HG03196 (cell line): Measurements from ENCODE around the gene DDOST.
"Not testable (repeated sequence)": the region's sequence is repeated elsewhere in the genome, so short reads cannot be mapped to it uniquely, and the experiment has no call there.

Experiments
- ATAC-seq: cut with Tn5 transposase; IDR thresholded peaks from one replicate; pipeline ENCODE4 v1.9.1; 2021; ENCODE audit not compliant: unreplicated experiment

Gene DDOST

DNA sequence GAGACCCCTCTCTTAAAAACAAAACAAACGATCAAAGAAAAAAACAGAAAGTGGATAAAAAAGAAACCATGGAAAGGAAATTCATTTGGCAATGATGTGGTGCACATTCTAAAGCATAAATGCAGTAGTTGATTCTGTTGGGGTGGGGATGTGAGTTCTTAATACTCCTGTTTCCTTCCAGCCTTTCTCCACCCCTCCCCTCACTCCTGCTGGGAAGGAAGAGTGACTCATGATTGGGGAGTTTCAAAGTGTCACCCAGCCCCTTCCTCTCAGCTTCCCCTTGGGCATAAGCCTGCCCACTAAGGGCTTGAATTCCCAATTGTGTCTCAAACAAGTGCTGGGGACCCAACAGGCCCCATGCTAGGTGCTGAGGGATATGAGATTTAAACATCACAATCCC, 34.6 kb downstream of the DDOST start:
- no peak for ATAC-seq

DNA sequence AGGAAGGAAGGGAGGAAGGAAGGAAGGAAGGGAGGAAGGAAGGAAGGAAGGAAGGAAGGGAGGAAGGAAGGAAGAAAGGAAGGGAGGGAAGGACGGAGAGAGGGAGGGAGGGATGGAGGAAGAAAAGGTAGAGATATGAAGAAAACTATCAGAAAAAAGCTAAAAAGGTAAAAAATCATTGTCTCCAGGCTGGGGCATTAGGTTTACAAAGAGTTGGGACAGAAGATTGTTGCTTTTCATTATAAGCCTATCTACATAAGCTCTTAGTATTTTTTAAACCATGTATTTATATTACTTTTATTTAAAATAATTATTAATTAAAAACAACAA, 35.1 kb downstream of the DDOST start:
- no peak for ATAC-seq

DNA sequence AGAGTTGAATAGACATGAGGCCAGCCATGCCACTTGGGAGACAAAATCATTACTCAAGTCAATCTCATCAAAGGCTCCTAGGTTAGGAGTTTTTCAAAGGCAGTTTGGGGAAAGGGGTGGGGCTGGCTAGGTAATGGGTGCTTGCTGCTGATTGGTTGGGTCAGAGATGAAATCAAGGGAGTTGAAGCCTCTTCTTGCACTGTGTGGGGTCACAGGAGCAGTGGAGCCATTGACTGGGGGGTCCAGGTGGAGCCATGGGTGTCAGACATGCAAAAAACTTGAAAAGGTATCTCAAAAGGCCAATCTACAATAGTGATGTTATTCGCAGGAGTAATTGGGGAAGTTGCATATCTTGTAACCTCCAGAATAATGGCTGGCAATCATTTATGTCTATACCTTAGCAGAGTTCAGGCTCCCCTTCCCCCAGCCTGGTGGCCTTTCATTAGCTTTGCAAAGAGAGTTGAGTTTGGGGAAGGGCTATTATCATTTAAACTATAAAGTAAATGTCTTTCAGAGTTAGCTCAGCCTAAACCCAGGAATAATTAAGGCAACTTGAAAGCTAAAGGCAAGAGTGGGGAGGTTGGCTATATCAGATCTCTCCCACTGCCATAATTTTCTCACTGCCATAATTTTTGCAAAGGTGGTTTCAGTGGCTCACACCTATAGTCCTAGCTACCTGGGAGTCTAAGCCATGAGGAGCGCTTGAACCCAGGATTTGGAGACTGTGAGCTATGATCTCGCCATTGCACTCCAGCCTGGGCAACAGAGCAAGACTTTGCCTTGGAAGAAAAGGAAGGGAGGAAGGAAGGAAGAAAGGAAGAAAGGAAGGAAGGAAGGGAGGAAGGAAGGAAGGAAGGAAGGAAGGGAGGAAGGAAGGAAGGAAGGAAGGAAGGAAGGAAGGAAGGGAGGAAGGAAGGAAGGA, 35.7 kb downstream of the DDOST start:
- ATAC-seq = no peak

DNA sequence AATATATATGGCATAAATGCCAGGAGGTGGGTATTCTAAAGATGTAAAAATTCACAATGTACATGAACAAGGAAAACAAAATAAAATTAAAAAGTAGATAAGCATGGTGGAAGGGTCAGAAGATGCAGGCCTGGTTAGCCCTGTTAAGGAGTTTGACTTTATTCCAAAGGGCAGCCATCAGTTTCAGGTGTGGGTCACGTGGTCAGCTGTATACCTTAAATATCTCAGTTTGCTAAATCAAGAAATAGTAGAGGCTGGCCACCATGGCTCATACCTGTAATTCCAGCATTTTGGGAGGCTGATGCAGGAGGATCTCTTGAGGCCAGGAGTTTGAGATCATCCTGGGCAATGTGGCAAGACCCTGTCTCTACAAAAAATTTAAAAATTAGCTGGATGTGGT, 36.5 kb downstream of the DDOST start:
- no peak for ATAC-seq

DNA sequence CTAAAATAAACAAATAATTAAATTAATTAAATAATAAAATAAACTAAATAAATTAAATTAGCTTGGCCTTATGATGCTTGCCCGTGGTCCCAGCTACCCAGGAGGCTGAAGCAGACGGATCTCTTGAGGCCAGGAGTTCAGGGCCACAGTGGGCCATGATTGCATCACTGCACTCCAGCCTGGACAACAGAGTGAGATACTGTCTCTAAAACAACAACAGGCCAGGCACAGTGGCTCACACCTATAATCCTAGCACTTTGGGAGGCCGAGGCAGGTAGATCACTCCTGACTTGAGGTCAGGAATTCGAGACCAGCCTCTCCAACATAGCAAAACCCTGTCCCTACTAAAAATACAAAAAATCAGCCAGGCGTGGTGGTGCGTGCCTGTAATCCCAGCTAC, 40.2 kb downstream of the DDOST start:
- no peak for ATAC-seq

DNA sequence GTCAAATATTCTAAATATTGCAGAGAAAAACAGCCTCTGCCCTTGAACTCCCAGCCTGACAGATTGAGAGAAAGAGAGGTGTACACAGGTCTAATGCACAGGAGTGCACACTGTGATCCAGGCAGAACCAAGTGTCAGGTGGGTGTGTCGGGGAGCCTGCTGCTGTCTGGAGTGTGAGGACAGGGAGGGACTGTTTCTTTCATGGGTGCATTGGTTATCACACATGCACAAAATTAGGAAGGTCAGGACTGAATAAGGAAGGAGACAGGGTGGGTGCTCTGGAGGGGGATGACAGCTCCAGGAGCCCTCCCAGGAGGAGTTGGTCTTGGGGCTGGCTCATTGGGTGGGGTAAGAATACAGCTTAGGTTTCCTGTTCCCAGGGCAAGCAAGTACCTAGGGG, 41.2 kb downstream of the DDOST start:
- ATAC-seq = no peak

DNA sequence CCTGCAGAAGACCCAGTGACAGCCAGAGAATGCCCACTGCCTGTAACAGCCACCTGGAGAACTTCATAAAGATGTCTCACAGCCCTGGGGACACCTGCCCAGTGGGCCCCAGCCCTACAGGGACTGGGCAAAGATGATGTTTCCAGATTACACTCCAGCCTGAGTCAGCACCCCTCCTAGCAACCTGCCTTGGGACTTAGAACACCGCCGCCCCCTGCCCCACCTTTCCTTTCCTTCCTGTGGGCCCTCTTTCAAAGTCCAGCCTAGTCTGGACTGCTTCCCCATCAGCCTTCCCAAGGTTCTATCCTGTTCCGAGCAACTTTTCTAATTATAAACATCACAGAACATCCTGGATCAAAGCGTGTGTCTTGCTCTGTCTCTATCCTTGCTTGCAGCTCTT, 42.6 kb downstream of the DDOST start:
- ATAC-seq = no peak

DNA sequence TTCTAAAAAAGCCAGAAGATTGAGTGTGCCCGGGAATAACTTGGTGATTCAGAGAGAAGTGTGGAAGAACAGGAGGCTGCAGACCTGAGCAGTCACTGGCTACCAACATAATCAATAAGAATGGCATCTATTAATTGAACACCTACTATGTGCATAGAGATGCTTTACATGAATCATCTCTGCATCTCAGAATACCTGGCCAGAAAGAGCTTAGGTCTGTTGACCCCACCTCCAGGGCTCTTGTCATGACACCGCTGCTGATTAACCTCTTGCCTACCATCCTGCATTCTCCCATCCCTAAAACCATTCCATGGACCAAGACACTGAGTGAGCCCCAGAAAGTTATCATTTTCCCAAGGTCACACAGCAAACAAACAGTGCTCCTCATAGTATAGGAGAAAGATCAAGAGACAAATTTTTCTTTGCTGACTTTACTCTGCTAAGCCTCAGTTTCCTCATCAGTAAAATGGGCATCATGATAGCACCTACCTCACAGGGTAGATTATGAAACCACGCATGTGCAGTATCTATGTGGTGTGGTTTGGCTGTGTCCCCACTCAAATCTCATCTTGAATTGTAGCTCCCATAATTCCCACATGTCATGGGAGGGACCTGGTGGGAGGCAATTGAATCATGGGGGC, 44.2 kb downstream of the DDOST start:
- ATAC-seq = no peak

DNA sequence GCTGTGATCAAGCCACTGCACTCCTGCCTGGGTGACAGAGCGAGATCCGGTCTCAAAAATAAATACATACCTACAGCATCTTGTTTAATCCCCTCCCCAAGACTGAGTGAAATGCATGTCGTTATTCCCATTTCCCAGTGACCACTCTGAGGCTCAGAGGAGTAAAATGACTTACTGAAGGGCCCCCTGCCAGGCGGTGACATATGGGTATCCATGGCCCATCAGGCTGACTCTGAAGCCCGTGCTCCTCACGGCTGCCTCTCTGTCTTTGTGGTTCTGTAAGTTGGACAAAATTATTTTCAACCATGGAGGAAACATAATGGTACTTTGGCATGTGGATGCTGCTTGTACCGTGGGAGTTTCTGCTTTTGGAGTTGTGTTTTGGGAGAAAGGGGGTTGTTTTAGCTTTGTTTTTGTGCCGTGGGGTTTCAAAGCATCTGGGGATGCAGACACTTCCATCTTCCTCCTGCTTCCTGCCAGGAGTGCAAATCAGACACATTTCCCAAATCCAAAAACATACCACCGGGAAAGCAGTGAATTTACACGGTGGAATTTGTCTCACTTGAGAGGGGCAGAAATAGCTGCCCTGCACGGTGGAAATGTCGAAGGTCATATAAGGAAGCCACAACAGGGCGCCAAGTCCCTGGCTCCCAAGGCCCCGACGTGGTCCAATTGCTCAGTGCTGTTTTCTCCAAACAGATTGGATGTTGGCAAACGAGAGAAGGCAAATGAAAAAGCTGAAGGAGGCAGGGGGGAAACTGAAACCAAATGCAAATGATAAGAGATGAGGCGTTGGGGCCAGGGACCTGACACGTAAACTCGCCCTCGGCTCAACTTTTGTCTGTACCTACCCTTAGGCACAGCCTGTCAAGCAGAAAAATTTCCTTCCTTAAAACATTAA, 45.0 kb downstream of the DDOST start:
- no peak for ATAC-seq

DNA sequence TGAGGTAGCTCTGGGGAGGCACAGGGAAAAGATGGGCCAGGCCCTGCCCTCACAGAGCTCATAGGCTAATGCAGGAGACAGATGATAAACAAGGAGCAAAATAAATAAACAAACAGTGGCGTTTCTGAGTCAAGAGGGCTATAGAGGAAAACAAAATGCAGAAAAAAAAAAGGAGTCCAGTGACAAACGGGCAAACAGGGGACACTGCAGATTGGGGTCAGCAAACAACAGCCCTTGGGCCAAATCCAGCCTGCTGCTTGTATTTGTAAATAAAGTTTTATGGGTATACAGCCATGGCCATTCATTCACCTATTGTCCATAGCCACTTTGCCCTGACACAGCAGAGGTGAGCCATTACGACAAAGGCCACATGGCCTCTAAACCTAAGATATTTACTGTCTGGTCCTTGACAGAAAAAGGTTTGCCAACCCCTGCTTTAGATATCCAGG, 47.0 kb downstream of the DDOST start:
- ATAC-seq = no peak

DNA sequence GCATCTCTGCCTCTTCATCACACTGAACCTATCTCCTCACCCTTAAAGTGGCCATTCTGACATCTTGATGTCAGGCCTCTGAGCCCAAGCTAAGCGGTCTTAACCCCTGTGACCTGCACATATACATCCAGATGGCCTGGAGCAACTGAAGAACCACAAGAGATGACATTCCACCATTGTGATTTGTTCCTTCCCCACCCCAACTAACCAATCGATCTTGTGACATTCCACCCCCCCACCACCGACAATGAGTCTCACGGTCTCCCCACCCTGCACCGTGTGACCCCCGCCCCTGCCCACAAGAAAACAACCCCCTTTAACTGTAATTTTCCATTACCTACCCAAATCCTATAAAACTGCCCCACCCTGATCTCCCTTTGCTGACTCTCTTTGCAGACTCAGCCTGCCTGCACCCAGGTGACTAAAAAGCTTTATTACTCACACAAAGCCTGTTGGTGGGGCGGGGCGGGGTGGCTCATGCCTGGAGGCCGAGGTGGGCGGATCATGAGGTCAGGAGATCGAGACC, 48.9 kb downstream of the DDOST start:
- no peak for ATAC-seq

DNA sequence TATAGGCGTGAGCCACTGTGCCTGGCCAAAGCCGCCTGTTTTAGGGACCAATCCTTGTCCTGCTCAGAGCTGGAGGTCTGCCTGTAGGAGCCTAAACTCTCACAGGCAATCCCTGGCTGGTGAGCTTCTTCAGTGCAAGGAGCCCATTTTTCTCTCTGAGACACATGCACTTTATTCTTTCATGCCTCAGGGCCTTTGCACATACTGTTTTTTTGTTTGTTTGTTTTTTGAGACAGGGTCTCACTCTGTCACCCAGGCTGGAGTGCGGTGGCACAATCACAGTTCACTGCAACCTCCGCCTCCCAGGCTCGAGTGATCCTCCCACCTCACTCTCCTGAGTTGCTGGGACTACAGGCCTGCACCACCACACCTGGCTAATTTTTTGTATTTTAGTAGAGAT, 49.5 kb downstream of the DDOST start:
- no peak for ATAC-seq

DNA sequence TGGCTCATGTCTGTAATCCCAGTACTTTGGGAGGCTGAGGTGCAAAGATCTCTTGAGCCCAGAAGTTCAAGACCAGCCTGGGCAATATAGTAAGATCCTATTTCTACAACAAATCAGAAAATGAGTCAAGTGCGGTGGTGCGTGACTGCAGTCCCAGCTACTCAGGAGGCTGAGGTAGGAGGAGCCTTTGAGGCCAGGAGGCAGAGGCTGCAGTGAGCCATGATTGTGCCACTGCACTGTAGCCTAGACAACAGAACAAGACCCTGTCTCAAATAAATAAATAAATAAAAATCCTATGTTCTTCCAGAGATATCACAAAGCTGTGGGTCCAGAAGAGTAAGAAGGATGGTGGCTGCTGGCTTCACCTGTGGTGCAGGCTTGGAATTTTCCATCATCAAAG, 50.2 kb downstream of the DDOST start:
- no peak for ATAC-seq

DNA sequence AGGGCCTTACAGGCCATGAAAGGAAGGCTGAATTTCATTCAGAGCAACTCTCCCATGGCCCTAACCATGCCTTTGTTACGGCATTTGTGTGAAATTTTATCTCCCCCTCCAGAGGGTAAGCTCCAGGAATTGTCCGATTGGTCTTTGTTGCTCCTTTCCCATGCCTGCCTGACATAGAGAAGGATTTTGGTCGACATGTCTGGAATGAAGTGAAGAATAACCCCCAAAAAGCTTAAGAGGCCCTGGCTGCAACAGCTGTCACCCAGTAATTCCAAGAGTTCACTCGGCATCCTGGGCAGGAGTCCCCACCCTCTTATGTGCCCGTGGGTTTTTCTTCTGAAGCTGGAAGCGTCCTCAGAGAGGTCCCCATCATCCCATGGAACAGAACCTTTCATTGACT, 51.6 kb downstream of the DDOST start:
- no peak for ATAC-seq

DNA sequence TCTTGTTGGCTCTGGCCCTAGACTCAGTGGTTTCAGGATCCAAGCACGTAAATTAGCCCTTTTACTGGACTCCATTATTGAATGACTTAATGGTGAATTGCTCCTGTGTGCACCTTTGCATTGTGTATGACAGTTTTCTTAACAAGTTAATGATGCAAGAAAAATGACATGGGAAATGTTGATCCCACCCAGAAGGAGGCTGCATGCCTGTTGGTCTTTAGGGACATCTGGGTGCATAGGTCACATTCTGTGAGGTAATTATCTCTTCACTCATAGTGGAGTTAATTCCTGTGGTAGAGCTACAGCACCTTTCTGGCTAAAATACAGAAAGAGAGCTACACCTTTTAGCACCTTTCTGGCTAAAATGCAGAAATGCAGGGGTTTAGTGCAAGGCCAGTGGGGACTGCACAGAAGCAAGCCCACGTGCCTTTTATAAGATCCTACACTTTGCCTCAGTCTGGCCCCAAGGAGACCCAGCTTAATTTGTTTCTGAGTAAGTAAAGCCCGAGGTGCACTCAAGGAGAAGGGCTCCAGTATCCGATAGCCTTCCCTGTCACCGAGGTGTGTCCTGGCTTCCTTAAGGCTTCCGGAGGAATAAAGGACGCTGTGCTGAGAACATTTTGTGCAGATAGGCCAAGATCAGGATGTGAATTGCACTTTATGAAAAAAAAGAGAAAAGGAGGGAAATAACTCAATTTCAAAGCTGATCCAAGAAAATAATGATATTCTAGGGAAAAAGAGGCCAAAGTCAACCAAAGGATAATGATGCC, 54.2 kb downstream of the DDOST start:
- not testable (repeated sequence) for ATAC-seq

DNA sequence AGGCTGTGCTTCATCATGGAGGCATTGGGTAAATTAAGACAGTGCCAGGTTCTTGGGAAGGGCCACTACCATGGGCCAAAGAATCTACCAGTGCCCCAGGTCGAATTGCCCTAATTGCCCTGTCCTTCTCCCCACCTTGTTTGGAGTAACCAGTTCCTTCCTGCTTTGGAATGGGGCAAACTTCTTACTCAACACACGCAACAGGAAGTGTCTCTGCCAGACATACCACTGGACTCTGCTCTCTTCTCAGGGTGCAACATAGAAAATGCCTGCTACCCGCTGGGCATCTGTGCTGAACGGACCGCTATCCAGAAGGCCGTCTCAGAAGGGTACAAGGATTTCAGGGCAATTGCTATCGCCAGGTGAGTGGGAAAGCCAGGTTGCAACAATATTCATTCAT, 56.5 kb downstream of the DDOST start:
- ATAC-seq = no peak

DNA sequence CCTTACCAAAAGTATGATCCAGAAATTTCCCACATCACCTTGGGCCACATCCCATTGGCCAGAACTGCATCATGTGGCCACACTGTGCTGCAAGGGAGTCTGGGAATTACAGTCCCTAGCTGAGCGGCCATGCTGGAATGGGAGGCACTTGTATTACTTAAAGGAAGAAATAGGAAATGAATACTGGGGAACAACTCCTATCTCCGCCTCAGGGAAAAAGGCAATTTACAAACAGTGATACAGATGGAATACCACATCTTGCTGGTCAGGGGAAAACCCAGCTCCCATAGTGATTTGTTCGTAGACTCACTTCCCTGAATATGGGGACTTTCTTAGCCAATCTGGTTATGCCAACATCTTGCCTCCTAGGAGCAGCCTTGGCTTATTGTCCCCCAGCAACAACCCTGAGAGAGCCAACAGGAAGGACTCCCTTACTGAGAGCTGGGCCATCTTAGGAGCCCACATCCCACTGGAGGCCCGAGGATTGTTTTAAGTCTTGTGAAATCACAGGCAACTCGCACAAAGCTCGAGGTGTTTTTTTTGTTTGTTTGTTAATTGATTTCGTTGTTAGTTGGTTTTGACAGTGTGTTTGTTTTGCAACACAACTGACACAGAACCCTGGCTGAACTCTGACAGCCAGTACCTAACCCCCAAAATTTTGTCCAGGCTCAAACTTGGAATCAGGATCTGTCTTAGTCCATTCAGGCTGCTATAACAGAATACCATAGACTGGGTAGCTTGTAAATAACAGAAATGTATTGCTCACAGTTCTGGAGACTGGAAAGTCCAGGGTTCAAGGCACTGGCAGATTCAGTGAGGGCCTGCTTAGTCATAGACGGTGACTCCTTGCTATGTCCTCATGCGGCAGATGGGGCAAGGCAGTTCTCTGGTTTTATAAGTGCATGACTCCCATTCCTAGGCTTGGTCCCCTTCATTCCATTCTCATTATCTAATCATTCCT, 57.4 kb downstream of the DDOST start:
- ATAC-seq = no peak

DNA sequence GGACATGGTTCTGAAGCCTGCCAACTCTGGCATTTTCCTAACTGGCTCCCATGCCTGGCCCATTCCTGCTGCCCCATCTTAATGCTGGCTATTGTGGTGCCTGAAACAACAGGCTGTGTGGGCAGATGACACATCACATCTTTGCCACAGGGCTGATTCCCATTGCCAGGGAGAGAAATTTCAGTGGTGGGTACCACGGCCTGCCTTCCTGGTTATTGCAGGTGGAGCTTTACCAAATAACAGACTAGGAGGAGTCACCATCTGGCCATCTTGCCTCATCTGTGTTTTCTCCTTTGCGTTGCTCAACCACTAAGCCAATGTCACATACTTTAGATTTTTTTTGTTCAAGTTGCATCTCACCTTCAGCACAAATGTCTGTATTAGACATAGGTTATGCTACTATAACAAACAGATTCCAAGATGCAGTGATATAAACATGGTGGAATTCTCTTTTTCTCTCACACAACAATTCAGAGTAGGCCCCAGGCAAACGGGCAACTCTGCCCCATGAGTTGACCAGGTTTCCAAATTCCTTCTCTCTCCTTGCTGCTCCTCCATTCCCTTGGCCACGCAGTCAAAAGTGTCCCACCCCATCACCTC, 58.2 kb downstream of the DDOST start:
- no peak for ATAC-seq
